ENCODE results near the gene EVA1B. TPM values are rescaled to one million over a fixed set of nuclear protein-coding genes. Genes with fewer than 3 reads are reported as not detected.

The EVA1B gene
- total RNA-seq, 2 experiments from 2014 or later: 11.6 to 14.1 TPM

DNA sequence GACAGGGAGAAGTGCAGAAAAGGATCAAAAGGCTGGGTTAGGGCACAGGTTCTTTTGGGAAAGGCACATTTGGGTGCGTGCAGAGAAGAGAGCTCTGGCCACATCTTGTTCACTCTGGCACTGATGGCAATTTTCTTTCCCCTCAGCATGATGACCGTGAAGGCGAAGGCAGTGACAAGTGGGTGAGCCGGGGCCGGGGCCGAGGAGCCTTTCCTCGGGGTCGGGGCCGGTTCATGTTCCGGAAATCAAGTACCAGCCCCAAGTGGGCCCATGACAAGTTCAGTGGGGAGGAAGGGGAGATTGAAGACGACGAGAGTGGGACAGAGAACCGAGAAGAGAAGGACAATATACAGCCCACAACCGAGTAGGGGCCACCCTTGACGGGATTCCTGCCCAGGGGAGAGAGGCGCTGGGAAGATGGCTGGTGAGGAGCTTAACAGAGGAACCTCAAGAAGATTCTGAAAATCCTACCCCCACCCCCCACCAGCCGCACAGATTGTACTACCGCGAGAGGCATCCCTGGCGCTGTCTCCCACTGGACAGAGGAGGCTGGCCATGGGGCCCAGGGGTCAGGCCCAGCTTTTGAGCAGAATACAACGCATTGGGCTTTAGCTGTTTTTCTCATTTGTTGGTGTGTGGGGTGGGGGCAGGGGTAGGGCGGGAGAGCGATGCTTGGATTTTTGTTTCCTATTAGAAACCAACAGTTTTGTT is 19.6 kb downstream of the EVA1B start:
- no peak for DNase-seq
- ATAC-seq (ENCODE audit: low read depth): no peak
- POLR2A ChIA-PET: no interaction called here
- peaks cover 24% of the 10 kb centered on the region for H3K4me1 Mint-ChIP-seq
- no peaks in the 10 kb centered on the region for H3K9me3 Mint-ChIP-seq
- no peaks in the 10 kb centered on the region for H3K27me3 Mint-ChIP-seq
- H3K36me3 Mint-ChIP-seq: peaks cover 26% of the 10 kb centered on the region
- H3K4me3 Mint-ChIP-seq: no peak overlapping the region
- H3K27ac Mint-ChIP-seq: no peak overlapping the region

DNA sequence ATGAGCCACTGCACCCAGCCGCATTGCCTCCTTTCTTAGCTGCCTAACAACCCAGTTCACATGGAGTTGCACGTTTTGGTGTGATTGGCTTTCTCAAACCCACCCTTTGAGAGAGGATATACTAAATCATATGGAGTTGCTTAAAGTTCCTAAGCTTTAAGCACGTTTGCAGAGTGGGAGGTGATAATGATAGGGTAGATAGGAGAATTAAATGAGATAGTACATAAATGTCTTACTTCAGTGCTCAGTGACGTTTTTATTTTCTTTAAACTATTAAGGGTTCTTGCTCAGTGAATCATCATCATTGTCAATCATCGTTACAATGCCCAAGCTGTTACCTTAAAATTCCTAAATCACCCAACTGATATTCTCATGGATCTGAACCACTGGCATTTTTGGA is 20.2 kb downstream of the EVA1B start:
- H3K36me3 Mint-ChIP-seq: peaks cover 24% of the 10 kb centered on the region

DNA sequence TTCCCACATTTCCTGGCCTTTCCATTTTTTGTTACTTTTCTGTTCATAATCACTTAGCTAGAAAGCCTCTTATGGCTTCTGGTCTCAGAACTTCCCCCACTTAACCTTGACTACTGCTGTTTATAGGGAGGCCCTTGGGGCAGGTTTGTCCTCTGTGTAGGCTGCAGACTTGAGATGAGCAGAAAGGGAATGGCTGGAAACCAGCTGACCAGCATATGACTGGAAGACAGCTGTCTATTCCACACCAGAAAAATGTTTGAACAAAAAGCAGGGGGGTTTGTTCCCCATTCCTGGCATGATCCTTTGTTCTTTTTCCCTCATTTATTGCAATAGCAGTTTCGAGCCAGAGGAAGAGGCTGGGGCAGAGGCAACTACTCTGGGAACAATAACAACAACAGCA is 22.2 kb downstream of the EVA1B start:
- no peak for DNase-seq
- H3K27ac Mint-ChIP-seq: peak overlapping the region; percentile 34

More for the DNA sequence above, 20.2 kb downstream of the EVA1B start:
- Mint-ChIP-seq H3K4me1 (peaks cover 24% of the 10 kb centered on the region), H3K27me3 (no peaks in the 10 kb centered on the region), H3K4me3 (no peak overlapping the region), H3K9me3 (no peaks in the 10 kb centered on the region), H3K27ac (no peak overlapping the region)
- DNase-seq: no peak
- ATAC-seq (ENCODE audit: low read depth): no peak
- POLR2A ChIA-PET: no interaction called here

DNA sequence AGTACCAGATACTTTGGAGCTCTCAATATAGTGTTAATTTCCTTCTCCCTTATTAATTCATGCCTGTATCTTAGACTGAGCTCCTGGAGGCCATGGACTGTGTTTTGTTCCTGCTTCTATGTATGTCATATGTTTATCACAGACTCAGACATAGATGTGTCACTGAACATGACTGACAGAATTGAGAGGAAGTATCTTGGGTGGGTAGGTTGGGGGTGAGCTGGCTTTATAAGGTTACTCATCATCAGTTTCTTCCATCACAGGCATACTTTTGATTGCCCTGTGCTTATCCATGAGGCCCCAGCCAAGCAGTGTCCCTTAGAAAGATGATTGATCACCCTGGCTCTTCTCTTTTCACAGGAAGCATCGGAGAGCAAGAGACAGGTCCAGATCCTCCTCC is 22.9 kb downstream of the EVA1B start:
- no peak for ATAC-seq (ENCODE audit: low read depth)
- Mint-ChIP-seq H3K27ac (peak overlapping the region; percentile 2), H3K4me3 (no peak overlapping the region), H3K9me3 (no peaks in the 10 kb centered on the region), H3K4me1 (peaks cover 12% of the 10 kb centered on the region), H3K36me3 (peaks cover 29% of the 10 kb centered on the region), H3K27me3 (no peaks in the 10 kb centered on the region)
- no peak for DNase-seq
- POLR2A ChIA-PET: no interaction called here

More for the DNA sequence above, 22.2 kb downstream of the EVA1B start:
- Mint-ChIP-seq H3K4me1 (peaks cover 15% of the 10 kb centered on the region), H3K4me3 (no peak overlapping the region), H3K9me3 (no peaks in the 10 kb centered on the region), H3K27me3 (no peaks in the 10 kb centered on the region), H3K36me3 (peaks cover 26% of the 10 kb centered on the region)
- POLR2A ChIA-PET: no interaction called here
- ATAC-seq (ENCODE audit: low read depth): no peak

DNA sequence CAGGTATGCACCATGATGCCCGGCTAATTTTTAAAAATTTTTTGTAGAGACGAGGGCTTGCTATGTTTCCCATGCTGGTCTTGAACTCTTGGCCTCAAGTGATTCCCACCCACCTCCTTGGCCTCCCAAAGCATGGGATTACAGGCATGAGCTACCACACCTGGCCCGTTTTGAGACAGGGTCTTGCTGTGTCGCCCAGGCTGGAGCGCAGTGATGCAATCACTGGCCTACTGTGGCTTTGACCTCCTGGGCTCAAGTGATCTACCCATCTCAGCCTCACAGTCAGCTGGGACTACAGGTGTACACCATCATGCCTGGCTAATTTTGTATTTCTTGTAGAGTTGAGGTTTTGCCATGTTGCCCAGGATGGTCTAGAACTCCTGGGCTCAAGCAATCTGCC is 24.8 kb downstream of the EVA1B start:
- H3K36me3 Mint-ChIP-seq: peaks cover 33% of the 10 kb centered on the region
- H3K4me1 Mint-ChIP-seq: peaks cover 6% of the 10 kb centered on the region
- no peak overlapping the region for H3K4me3 Mint-ChIP-seq
- POLR2A ChIA-PET: no interaction called here
- DNase-seq (no peak), ATAC-seq (ENCODE audit: low read depth) (no peak)
- H3K27me3 Mint-ChIP-seq: no peaks in the 10 kb centered on the region
- no peaks in the 10 kb centered on the region for H3K9me3 Mint-ChIP-seq
- H3K27ac Mint-ChIP-seq: no peak overlapping the region

DNA sequence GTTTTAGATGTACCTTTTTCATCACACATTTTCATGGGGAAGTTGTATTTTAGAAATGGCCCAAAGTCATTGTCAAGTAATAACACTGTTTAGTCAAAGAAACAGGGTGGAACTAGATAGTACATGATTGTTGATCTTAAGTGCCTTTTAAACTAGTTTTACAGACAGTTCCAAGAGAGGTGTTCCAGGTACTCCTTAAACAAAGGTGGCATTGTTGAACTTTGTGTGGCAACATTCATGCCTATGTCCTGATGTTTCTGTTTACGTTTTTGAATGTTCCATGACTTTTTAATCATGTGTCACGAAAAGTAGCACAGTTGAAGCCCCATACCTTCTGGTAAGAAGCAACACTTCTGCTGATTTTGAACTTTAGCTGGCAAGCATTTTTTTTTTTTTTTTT is 26.4 kb downstream of the EVA1B start:
- ATAC-seq (ENCODE audit: low read depth) (no peak), DNase-seq (no peak)
- Mint-ChIP-seq H3K27ac (no peak overlapping the region), H3K4me1 (peaks cover 6% of the 10 kb centered on the region), H3K36me3 (peaks cover 32% of the 10 kb centered on the region), H3K4me3 (no peak overlapping the region), H3K9me3 (no peaks in the 10 kb centered on the region), H3K27me3 (no peaks in the 10 kb centered on the region)
- POLR2A ChIA-PET: interaction anchor here (0.6 kb wide), 1 partner anchor 57 kb away, joined by 3 read pairs; no protein-coding TSS in a partner anchor

DNA sequence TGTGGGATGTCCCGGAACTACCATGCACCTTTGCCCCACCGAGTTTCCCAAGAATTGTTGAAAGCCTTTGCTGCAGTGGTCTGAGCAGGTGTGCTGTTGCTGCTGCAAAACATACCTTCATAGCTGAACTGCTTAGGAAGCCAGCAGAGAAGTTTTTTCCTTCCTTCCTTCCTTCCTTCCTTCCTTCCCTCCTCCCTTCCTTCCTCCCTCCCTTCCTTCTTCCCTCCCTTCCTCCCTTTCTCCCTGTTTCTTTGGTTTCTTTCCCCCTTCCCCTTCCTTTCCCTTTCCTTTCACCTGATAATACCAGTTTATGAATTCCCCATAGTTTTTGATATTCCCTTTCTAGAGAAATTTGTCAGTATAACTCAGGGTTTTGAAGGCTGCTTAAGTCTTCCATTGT is 28.1 kb downstream of the EVA1B start:
- peaks cover 6% of the 10 kb centered on the region for H3K4me1 Mint-ChIP-seq
- H3K27ac Mint-ChIP-seq: peak overlapping the region; percentile 42
- no peaks in the 10 kb centered on the region for H3K9me3 Mint-ChIP-seq
- POLR2A ChIA-PET: no interaction called here
- H3K27me3 Mint-ChIP-seq: no peaks in the 10 kb centered on the region
- no peak for DNase-seq
- ATAC-seq (ENCODE audit: low read depth): no peak
- H3K4me3 Mint-ChIP-seq: no peak overlapping the region
- H3K36me3 Mint-ChIP-seq: peaks cover 30% of the 10 kb centered on the region

DNA sequence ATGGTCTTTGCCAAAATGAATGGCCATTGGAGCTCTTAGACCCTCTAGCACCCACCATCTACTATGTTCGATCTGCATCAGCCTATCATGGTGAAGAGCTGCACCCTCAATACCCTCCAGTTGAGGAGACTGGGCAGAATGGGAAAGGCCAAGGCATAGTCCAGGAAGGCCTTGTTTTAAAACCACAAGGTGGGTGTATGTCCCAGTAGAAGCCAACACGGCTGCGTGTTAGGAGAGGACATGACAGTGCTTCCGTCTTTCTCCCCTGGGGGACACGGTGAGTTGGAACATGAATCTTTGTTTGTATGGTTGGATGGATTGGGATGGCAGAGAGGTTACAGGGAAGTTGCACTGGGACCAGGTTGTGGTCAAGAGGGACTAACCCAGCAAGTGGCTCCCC is 35.9 kb downstream of the EVA1B start:
- Mint-ChIP-seq H3K27ac (peak overlapping the region; percentile 23), H3K27me3 (no peaks in the 10 kb centered on the region), H3K36me3 (peaks cover 32% of the 10 kb centered on the region), H3K9me3 (no peaks in the 10 kb centered on the region), H3K4me1 (peaks cover 18% of the 10 kb centered on the region), H3K4me3 (no peak overlapping the region)
- POLR2A ChIA-PET: interaction anchor here (0.5 kb wide), 1 partner anchor 10 kb away, joined by 4 read pairs; no protein-coding TSS in a partner anchor
- ATAC-seq (ENCODE audit: low read depth) (no peak), DNase-seq (no peak)

DNA sequence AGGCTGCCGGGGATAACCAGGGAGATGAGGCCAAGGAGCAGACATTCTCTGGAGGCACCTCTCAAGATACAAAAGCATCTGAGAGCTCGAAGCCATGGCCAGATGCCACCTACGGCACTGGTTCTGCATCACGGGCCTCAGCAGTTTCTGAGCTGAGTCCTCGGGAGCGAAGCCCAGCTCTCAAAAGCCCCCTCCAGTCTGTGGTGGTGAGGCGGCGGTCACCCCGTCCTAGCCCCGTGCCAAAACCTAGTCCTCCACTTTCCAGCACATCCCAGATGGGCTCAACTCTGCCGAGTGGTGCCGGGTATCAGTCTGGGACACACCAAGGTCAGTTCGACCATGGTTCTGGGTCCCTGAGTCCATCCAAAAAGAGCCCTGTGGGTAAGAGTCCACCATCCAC is 36.6 kb downstream of the EVA1B start:
- POLR2A ChIA-PET: no interaction called here
- no peak overlapping the region for H3K27ac Mint-ChIP-seq
- no peaks in the 10 kb centered on the region for H3K9me3 Mint-ChIP-seq
- peaks cover 34% of the 10 kb centered on the region for H3K36me3 Mint-ChIP-seq
- H3K4me3 Mint-ChIP-seq: no peak overlapping the region
- no peak for ATAC-seq (ENCODE audit: low read depth)
- DNase-seq: no peak
- H3K4me1 Mint-ChIP-seq: peaks cover 19% of the 10 kb centered on the region
- H3K27me3 Mint-ChIP-seq: no peaks in the 10 kb centered on the region

DNA sequence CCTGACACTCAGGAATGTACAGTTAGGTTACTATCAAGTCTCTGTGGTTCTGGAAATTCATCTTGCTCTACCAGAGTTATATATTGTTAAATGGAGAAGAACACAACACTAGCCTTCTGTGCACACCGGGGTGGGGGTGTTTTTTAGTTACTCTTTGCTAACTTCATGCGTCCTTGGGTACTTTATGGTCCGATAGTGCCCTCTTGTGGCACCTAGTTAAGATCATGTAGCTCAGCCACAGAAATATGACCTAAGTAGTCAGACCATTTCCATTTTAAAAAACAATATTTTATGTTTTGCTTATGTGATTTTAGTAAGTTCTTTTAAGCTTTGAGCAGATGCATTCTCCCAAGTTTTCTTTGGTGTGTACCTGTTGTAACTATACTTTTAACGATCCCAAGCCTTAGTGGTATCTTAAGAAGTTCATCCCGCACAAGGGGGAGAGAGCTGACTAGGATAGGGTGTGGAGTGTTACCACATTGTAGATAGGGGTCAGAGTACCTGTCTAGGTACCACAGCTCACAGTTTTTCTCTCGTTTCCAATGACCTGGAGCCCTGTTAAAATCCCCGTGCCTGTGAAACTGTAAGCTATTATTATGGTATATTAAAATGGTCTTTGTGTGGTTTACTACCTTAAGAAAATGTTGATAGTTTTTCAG is 37.9 kb downstream of the EVA1B start:
- ATAC-seq (ENCODE audit: low read depth) (peak; percentile 89), DNase-seq (no peak)
- Mint-ChIP-seq H3K9me3 (no peaks in the 10 kb centered on the region), H3K36me3 (peaks cover 31% of the 10 kb centered on the region), H3K4me1 (peaks cover 19% of the 10 kb centered on the region), H3K27ac (no peak overlapping the region), H3K4me3 (no peak overlapping the region), H3K27me3 (no peaks in the 10 kb centered on the region)
- POLR2A ChIA-PET: interaction anchor here (0.7 to 1.4 kb wide), 4 partner anchors 21 to 139 kb away, joined by 4 to 6 read pairs (median 6); partner anchors contain the start of genes MAP7D1, SH3D21 and THRAP3

DNA sequence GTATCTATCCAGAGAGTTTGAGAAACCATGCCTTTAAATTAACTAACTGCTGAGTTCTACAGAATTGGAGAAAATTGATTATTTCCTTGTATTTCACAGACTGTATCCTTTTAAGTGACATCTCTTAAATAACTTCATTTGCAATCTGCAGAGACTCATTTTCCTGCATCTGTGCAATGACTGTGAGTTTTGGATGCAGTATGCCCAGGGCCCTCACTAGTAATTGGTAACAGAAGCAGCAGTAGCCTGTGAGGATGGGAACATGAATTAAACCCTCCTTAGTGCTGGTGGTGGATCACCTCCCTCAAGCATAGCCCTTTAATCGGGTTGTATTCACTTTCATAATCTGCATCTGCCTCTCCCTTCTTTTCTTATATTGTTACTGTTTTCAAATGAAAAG is 38.9 kb downstream of the EVA1B start:
- H3K4me3 Mint-ChIP-seq: no peak overlapping the region
- peaks cover 31% of the 10 kb centered on the region for H3K36me3 Mint-ChIP-seq
- ATAC-seq (ENCODE audit: low read depth) (no peak), DNase-seq (no peak)
- POLR2A ChIA-PET: no interaction called here
- H3K4me1 Mint-ChIP-seq: peaks cover 19% of the 10 kb centered on the region
- no peaks in the 10 kb centered on the region for H3K9me3 Mint-ChIP-seq
- no peak overlapping the region for H3K27ac Mint-ChIP-seq
- no peaks in the 10 kb centered on the region for H3K27me3 Mint-ChIP-seq

DNA sequence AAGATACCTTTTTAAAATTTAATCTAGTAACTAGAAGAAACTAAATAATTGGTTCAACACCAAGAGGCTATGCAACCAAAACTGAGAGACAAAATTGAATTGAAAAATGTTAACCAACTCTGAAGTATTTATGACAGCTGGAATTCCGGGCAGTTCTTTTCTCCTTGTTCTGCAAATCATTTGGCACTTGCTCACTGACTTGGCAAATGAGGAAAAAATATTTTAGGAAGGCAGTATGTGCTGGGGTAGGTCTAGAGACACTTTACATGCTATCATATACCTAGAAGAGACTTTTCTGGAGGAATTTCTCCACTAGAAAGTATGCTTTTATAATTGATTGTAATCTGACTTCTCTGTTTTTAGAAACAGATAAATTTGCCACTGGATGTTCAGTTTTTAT is 39.4 kb downstream of the EVA1B start:
- H3K36me3 Mint-ChIP-seq: peaks cover 28% of the 10 kb centered on the region
- no peak overlapping the region for H3K4me3 Mint-ChIP-seq
- POLR2A ChIA-PET: no interaction called here
- no peaks in the 10 kb centered on the region for H3K9me3 Mint-ChIP-seq
- ATAC-seq (ENCODE audit: low read depth) (no peak), DNase-seq (no peak)
- no peak overlapping the region for H3K27ac Mint-ChIP-seq
- H3K4me1 Mint-ChIP-seq: peaks cover 22% of the 10 kb centered on the region
- H3K27me3 Mint-ChIP-seq: no peaks in the 10 kb centered on the region

DNA sequence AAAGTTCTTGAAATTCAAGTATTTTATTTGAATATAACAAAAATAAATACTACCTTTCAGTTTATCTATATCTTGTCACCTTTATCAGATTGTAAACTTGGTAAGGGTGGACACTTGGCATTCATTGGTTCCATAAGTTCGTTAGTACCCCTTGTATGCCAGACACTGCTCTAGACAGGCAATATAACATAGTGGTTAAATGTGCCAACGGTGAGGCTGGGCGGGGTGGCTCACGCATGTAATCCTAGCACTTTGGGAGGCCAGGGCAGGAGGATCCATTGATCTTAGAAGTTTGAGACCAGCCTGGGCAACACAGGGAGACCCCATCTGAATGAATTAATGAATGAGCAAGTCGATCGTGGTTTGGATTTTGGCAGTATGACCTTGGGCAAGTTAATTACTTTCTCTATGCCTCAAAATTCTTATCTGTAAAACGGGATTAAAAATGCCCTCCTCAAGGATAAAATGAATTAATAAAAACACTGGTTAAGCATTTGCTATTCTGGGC is 43.6 kb downstream of the EVA1B start:
- H3K4me3 Mint-ChIP-seq: no peak overlapping the region
- no peak for DNase-seq
- POLR2A ChIA-PET: no interaction called here
- no peaks in the 10 kb centered on the region for H3K9me3 Mint-ChIP-seq
- H3K27me3 Mint-ChIP-seq: no peaks in the 10 kb centered on the region
- peaks cover 7% of the 10 kb centered on the region for H3K36me3 Mint-ChIP-seq
- H3K4me1 Mint-ChIP-seq: peaks cover 12% of the 10 kb centered on the region
- ATAC-seq (ENCODE audit: low read depth): no peak
- no peak overlapping the region for H3K27ac Mint-ChIP-seq
